GM21367 (cell line): ENCODE results near the gene ADAM11.

Experiments
- ATAC-seq: cut with Tn5 transposase; IDR thresholded peaks from one replicate; pipeline ENCODE4 v1.9.1; 2021; ENCODE audit not compliant: unreplicated experiment

The ADAM11 gene

DNA sequence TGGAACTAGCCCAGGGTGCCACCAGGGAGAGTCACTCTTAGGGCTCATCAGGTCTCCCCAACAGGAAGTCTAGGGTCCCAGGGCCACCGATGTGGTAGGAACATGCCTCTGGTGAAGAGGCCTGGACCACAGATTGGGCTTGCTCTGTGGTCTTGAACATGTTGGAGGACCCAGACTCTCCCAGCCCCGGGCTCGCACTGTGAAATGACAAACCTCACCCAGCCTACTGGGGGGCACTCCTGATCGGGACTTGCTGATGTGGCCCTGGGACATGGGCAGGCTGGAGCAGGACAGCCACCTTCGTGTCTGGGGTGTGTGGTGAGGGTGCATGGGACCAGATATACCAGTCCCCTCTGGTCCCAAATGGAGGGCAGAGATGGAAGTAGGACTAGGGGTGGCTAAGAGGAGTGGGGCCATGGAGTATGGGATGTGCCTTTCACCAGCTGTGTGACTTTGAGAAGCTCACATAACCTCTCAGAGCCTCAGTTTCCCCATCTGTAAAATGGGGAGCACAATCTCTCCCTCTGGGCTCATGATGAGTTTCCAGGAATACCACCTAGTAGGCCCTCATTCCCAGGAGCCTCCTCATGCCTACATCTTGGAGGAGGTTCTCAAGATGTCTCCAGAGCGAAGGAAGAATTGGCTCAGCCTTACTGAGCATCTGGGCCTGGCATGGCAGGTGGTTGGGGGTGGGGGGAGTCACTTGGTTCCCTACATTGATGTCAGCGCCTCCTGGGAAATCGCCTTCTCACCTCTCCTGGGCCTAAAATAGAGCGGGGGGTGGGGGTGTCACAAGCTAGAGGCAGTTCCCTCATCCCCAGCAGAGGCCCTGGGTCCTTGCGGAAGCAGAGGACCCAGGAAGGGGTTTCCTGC is 1.5 kb upstream of the ADAM11 start:
- no peak for ATAC-seq

- no peak for ATAC-seq
Observed at GRCh38 chr17:44757918-44758413, 822 bp upstream of the ADAM11 start.

GRCh38 chr17:44759086-44759915 is 513 bp downstream of the ADAM11 start:
- no peak for ATAC-seq

DNA sequence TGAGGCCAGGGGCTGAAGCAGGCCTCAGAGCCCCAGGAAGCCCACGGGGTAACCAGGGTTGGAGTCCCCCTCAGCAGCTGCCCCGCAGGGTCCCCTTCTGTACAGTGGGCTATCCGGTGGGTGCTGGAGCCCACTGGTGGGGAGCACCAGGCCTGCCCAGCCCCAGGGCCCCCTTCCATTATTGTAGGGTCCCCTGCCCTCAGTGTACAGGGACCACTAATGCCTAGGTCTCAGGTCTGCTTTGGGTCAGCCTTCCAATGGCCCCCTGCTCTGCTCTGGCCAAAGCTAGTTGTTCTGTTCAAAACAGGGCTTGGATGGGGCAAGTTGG is 1.1 kb downstream of the ADAM11 start:
- ATAC-seq: no peak

GRCh38 chr17:44760474-44761308 is 1.9 kb downstream of the ADAM11 start:
- ATAC-seq: no peak

DNA sequence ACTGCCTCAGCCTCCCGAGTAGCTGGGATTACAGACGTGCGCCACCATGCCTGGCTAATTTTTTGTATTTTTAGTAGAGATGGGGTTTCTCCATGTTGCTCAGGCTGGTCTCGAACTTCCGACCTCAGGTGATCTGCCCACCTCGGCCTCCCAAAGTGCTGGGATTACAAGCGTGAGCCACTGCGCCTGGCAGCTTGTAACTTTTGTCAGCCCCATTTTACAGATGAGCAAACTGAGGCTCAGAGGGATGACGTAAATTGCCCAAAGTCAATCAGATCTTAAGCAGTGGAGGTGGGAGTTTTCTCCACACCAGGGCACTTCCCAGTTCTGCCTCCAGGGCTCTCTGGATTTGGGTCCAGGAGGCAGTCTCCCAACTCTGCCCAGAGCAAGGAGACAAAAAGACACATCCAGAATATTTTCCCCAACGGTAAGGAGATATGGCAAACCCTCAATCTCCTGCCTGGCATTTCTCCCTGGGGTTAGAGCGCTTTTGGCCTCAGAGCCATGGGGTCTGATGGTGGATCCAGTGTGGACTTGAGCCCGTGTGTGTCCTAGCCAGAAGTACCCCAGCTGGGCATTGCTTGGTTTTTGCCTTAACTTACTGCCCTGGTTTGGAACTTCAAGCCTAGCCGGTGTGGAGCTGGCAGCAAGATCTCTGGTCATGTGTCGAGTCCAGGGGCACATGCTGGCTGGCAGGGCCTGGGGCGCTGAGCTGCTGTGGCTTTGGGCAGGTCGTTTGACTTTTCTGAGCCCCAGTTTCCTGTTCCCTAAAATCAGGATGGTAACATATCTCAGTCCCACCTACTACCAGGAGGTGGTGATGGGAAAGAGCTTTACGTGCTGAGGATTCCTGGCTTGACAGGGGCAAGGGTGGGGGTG is 3.4 kb downstream of the ADAM11 start:
- no peak for ATAC-seq

DNA sequence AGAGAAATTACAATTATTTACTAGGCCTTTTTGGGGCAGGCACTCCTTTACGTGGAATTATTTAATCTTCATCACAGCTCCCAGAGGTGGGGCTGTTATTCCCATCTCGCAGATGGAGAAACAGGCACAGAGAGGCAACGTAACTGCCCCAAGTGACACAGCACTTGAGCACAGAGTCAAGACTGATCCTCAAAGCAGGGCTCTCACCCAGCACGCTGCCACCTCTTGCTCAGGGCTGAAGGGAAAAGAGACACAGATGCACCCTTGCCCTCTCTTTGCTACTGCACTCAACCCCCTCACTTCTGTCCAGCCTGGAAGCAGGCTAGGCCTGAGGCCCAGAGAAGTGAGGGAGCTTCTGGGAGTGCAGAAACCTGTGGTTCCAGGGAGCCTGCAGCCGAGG is 4.4 kb downstream of the ADAM11 start:
- ATAC-seq: no peak

GRCh38 chr17:44765965-44766364 is 7.2 kb downstream of the ADAM11 start:
- no peak for ATAC-seq

GRCh38 chr17:44766409-44767038 is 7.7 kb downstream of the ADAM11 start:
- ATAC-seq: no peak

DNA sequence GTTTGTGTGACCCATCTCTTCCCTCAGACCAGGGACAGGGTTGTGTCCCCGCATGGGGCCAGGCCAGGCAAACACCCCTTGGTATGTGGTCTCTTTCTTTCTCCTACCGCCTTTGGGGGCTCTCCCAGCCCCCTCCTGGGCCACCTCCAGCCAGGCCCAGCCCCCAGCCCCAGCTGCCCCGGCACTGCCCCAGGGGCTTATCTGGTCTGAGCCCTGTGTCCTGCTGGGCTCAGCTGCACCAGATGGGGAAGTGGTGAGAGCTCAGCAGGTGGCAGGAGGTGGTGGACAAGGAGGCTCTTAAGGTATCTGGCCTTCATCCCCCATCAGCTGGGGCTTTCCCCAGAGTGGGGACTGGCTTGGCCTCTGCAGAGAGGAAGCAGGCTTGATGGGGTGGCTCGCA is 8.7 kb downstream of the ADAM11 start:
- ATAC-seq: no peak

DNA sequence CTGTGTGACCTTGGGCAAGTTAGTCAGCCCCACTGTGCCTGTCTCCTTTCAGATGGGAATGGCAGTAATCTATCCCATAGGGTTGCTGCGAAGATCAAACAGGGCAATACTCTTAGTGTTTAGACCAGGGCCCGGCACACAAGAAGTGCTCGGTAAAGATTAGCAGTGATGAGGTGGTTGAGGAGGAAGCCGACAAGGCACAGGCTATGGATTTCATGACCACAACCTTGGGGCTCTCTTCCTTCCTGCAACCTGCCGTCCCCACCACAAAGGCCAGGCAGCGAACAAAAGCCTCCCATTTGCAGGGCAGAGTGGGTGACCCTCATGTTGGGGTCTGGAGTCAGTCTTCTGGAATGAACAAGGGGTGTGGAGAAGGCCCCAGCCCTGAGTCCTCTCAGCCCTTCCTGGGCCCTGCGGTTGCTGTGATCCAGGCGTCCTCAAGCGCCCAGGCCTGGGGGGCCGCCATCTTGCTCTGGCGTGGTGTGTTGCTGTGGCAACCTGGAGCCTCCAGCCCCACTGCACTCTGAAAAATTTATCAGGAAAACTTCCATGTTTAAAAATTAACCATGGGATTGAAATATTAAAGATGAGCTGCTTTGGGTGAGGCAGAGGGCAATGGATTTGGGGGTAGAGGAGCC is 9.8 kb downstream of the ADAM11 start:
- ATAC-seq: no peak

GRCh38 chr17:44769230-44769629 is 10.4 kb downstream of the ADAM11 start:
- no peak for ATAC-seq

DNA sequence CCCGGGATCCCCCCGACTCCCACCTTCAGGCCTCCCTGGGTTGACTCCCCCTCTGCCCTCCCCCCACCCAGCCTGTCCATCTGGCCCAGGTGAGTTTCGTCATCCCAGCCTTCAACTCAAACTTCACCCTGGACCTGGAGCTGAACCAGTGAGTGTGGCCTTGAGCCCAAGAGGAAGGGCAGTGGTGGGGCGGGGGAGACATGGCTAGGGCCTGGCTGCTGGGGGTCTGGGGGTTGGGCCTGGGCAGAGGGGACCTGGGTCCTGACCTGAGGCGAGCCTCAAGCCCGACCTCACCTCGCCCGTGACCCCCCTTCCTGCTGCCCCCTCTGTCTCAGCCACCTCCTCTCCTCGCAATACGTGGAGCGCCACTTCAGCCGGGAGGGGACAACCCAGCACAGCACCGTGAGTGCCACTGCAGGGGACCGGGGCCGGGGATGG is 10.9 kb downstream of the ADAM11 start:
- ATAC-seq: no peak

DNA sequence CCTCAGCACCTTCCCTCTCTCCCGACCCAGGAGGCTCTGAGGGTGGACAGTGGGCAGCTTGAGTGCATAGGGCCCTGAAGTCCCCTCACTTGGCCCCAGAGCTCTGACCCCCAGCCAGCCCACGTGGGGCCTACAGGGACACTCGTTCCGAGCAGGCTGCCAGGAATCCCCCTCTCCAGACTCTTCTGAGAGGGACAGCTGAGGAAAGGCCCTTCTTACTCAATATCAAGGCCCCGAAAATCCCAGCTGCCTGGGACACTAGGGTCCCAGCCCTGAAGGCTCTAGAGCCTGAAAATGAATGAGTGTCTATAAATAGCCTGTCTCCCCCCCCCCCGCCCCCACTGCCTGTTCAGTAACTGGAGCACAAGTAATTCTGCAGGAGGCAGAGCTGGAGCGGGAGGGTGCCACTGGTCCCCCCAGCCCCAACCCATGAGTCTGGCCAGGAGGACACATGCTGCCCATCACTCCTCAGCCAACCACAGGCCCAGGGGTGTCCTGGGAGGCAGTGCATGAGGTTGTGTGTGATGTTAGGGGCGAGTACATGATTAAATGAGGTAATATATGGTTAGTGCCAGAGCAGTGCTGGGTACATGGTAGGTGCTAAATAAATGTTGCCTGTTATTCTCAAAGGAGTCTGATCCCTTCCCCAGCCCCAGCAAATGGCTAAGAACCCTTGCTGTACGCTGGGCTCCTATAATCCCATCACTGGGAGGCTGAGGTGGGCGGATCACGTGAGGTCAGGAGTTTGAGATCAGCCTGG is 11.6 kb downstream of the ADAM11 start:
- no peak for ATAC-seq

- no peak for ATAC-seq
Observed at GRCh38 chr17:44772308-44773045, 13.7 kb downstream of the ADAM11 start.

DNA sequence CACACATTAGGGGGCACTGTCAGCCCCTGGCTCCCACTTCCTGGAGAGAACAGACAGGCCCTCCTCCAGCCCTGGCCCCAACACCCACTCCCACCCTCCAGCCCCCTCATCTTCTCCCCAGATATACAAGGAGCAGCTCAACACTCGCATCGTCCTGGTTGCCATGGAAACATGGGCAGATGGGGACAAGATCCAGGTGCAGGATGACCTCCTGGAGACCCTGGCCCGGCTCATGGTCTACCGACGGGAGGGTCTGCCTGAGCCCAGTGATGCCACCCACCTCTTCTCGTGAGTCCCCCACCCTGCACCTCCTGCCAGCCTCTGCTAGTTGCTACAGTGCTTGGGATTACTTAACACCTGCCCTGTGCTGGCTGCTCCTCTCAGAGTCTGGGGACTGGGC is 14.4 kb downstream of the ADAM11 start:
- ATAC-seq: no peak

- ATAC-seq: no peak
Observed at GRCh38 chr17:44774271-44775135, 15.7 kb downstream of the ADAM11 start.
